Mucosa of rectum (tissue), 2 donors: ENCODE results near the gene PALLD.

Experiments
- H3K27ac ChIP-seq, 2 donors: one replicate each; pipeline ENCODE4 v1.7.0; 2013; ENCODE audit warnings: inconsistent platforms in 2 of 2, low read depth in 2 of 2, low read length in 2 of 2
- H3K27me3 ChIP-seq, 2 donors: one replicate each; pipeline ENCODE4 v1.7.0; 2013; ENCODE audit warnings: low read length in 2 of 2; ENCODE audit not compliant: control insufficient read depth in 2 of 2, insufficient read depth in 2 of 2
- H3K36me3 ChIP-seq, 2 donors: one replicate each; pipeline ENCODE4 v1.7.0; 2013; ENCODE audit warnings: low read length in 2 of 2; ENCODE audit not compliant: control insufficient read depth in 2 of 2, insufficient read depth in 2 of 2
- H3K4me1 ChIP-seq, 2 donors: one replicate each; pipeline ENCODE4 v1.7.0; 2013; ENCODE audit warnings: low read length in 2 of 2, mild to moderate bottlenecking in 1 of 2; ENCODE audit not compliant: control insufficient read depth in 2 of 2, insufficient read depth in 2 of 2
- H3K4me3 ChIP-seq, 2 donors: one replicate each; pipeline ENCODE4 v1.7.0; 2013; ENCODE audit warnings: low read length in 2 of 2
- H3K9ac ChIP-seq, 2 donors: one replicate each; pipeline ENCODE4 v1.7.0; 2013; ENCODE audit warnings: low read length in 2 of 2, low read depth in 1 of 2, mild to moderate bottlenecking in 1 of 2
- H3K9me3 ChIP-seq, 2 donors: one replicate each; pipeline ENCODE4 v1.7.0; 2013; ENCODE audit warnings: low read length in 2 of 2; ENCODE audit not compliant: control insufficient read depth in 2 of 2
- donor health status: healthy.
- donor health status: Normal muscosa, but diverticular disease.

PALLD gene

GRCh38 chr4:168741281-168742173 lies 244.7 kb downstream of the PALLD start:
- H3K9ac ChIP-seq: no peak overlapping the region
- no peaks in the 10 kb centered on the region for H3K9me3 ChIP-seq
- H3K36me3 ChIP-seq: no peaks in the 10 kb centered on the region
- H3K4me3 ChIP-seq: no peak overlapping the region
- no peak overlapping the region for H3K27ac ChIP-seq
- H3K4me1 ChIP-seq: no peaks in the 10 kb centered on the region
- no peaks in the 10 kb centered on the region for H3K27me3 ChIP-seq

DNA sequence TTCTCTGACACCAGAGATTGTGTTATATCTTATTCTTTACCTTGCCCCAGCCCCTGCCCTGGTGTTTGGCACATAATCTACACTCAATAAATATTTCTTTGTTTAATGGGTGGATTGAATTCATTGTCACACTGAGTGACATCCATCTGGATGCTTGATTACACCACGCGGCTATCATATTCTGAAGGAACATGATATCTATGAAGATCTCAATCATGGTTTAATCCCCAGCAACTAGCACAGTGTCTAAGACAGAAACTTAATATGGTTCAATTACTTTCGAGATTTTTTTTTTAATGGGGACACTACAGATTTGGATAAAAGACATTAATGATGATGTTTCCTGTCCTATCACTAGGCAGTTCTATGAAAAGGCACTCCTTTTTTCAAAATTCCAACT lies 246.3 kb downstream of the PALLD start:
- Histone ChIP-seq H3K9me3 (no peaks in the 10 kb centered on the region), H3K27ac (no peak overlapping the region), H3K36me3 (no peaks in the 10 kb centered on the region), H3K27me3 (no peaks in the 10 kb centered on the region), H3K4me1 (no peaks in the 10 kb centered on the region), H3K4me3 (no peak overlapping the region), H3K9ac (no peak overlapping the region)

- no peak overlapping the region for H3K9ac ChIP-seq
- H3K9me3 ChIP-seq: no peaks in the 10 kb centered on the region
- H3K36me3 ChIP-seq: no peaks in the 10 kb centered on the region
- no peaks in the 10 kb centered on the region for H3K27me3 ChIP-seq
- peak overlapping the region in 1 of 2 donors; percentile 13 for H3K27ac ChIP-seq
- H3K4me1 ChIP-seq: no peaks in the 10 kb centered on the region
- no peak overlapping the region for H3K4me3 ChIP-seq
These were observed 246.7 kb downstream of the PALLD start for GRCh38 chr4:168743601-168744000.

GRCh38 chr4:168744021-168744420 lies 247.2 kb downstream of the PALLD start:
- Histone ChIP-seq H3K4me3 (no peak overlapping the region), H3K36me3 (no peaks in the 10 kb centered on the region), H3K9ac (no peak overlapping the region), H3K27ac (peak overlapping the region in 1 of 2 donors; percentile 13), H3K9me3 (peaks cover 0 to 2% of the 10 kb centered on the region in 2 donors), H3K4me1 (no peaks in the 10 kb centered on the region), H3K27me3 (no peaks in the 10 kb centered on the region)

DNA sequence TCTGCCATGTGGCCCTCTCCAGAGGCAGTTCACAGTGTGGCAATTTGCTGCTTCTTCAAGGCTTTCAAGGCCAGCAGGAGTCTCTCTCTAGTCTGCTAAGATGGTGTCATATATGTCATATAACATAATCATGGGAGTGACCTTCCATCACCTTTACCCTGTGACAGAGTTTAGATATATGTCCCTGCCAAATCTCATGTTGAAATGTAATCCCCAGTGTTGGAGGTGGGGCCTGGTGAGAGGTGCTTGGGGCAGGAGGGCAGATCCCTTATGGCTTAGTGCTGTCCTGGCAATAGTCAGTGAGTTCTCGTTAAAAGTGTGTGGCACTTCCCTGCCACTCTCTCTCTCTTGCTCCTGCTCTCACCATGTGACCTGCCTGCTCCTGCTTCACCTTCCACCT lies 252.0 kb downstream of the PALLD start:
- Histone ChIP-seq H3K4me3 (no peak overlapping the region), H3K27me3 (no peaks in the 10 kb centered on the region), H3K9me3 (peaks cover 0 to 2% of the 10 kb centered on the region in 2 donors), H3K36me3 (no peaks in the 10 kb centered on the region), H3K27ac (no peak overlapping the region), H3K4me1 (no peaks in the 10 kb centered on the region), H3K9ac (no peak overlapping the region)

GRCh38 chr4:168751263-168752225 lies 254.7 kb downstream of the PALLD start:
- no peak overlapping the region for H3K4me3 ChIP-seq
- no peaks in the 10 kb centered on the region for H3K36me3 ChIP-seq
- peaks cover 0 to 2% of the 10 kb centered on the region in 2 donors for H3K9me3 ChIP-seq
- no peak overlapping the region for H3K9ac ChIP-seq
- no peaks in the 10 kb centered on the region for H3K4me1 ChIP-seq
- H3K27me3 ChIP-seq: no peaks in the 10 kb centered on the region
- H3K27ac ChIP-seq: no peak overlapping the region

- Histone ChIP-seq H3K9me3 (no peaks in the 10 kb centered on the region), H3K4me3 (no peak overlapping the region), H3K27ac (no peak overlapping the region)
These were observed 259.0 kb downstream of the PALLD start for GRCh38 chr4:168755598-168756477.

DNA sequence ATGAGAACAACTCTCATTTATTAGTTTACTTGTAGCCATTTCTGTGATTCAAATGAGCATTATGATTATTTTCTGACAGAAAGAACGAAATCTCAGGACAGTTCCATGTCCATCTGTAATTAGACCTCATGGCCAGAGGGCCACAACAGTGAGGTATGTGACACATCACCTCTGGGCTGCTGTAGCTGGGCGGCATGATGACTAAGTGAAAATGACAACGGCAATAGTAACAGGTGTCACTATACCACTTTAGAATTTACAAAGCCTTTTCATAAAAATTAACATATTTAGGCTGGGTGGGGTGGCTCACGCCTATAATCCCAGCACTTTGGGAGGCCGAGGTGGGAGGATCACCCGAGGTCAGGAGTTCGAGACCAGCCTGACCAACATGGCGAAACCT lies 260.6 kb downstream of the PALLD start:
- Histone ChIP-seq H3K27ac (no peak overlapping the region), H3K36me3 (no peaks in the 10 kb centered on the region), H3K27me3 (no peaks in the 10 kb centered on the region), H3K9ac (no peak overlapping the region), H3K4me1 (no peaks in the 10 kb centered on the region), H3K4me3 (no peak overlapping the region), H3K9me3 (no peaks in the 10 kb centered on the region)

More at GRCh38 chr4:168755598-168756477, 259.0 kb downstream of the PALLD start:
- no peaks in the 10 kb centered on the region for H3K4me1 ChIP-seq
- H3K9ac ChIP-seq: no peak overlapping the region
- H3K27me3 ChIP-seq: no peaks in the 10 kb centered on the region
- no peaks in the 10 kb centered on the region for H3K36me3 ChIP-seq

DNA sequence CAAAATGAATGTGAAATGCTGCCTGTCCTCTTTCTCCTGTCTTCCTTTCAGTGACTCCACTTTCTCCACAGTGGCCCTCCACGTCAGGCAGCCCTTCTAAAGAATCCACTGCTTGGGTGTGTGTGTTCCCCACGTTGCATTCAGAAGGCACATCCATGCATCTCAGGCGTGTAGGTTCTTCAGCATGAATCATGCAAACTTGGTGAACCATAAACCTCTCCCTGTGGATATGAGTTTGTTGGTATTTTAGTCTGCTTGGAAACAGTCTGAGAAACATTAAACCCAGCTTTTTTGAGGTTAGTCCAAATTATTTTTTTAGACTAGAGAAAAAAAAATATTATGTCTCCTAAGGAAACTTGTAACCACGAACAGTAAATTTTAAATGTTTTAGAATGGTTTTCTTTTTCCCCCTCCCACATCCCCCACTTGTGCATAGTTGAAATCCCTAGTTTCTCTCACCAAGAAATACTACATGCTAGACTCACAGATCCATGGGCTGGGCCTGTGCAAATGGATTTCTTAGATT lies 261.6 kb downstream of the PALLD start:
- H3K9ac ChIP-seq: no peak overlapping the region
- H3K9me3 ChIP-seq: no peaks in the 10 kb centered on the region
- H3K27me3 ChIP-seq: no peaks in the 10 kb centered on the region
- no peaks in the 10 kb centered on the region for H3K4me1 ChIP-seq
- peak overlapping the region; percentile 0 to 26 for H3K27ac ChIP-seq
- H3K36me3 ChIP-seq: peaks cover 0 to 2% of the 10 kb centered on the region in 2 donors
- H3K4me3 ChIP-seq: no peak overlapping the region
